ENCODE results near the gene OAT. TPM values are rescaled to one million over a fixed set of nuclear protein-coding genes. Genes with fewer than 3 reads are reported as not detected.

Gene OAT
- total RNA-seq, 1 experiment from 2014 or later: 67.9 TPM

GRCh38 chr10:124451276-124451675 lies 32.6 kb upstream of the OAT start:
- Histone ChIP-seq H4K20me1 (ENCODE audit: control insufficient read depth, insufficient read depth, insufficient read length) (no peaks in the 10 kb centered on the region), H2AFZ (ENCODE audit: low read length) (no peak overlapping the region), H3K14ac (ENCODE audit: insufficient read depth, low read length) (no peak overlapping the region), H3K9ac (ENCODE audit: extremely low read depth, insufficient read length, low read length) (no peak overlapping the region), H4K91ac (ENCODE audit: insufficient read length, low read depth, low read length) (no peak overlapping the region), H3K27me3 (ENCODE audit: insufficient read depth, low read length) (peaks cover 15% of the 10 kb centered on the region; the same call in 1 of the 2 replicates), H3K79me1 (ENCODE audit: insufficient read depth, low read depth, low read length, poor library complexity, severe bottlenecking) (no peaks in the 10 kb centered on the region), H4K8ac (replicated peaks; ENCODE audit: insufficient read length, low read depth, low read length) (no peak overlapping the region), H3K4me1 (ENCODE audit: insufficient read depth, low read length) (peaks cover 24% of the 10 kb centered on the region), H2BK12ac (ENCODE audit: insufficient read length, low read depth, low read length) (no peak overlapping the region), H3K23ac (ENCODE audit: insufficient read length, low read depth, low read length) (no peak overlapping the region), H2BK120ac (ENCODE audit: low read depth, low read length, poor library complexity, severe bottlenecking) (no peak overlapping the region), H3K4me2 (ENCODE audit: insufficient read depth, insufficient read length, low read length) (peak overlapping the region; percentile 72), H3K79me2 (ENCODE audit: insufficient read depth, low read length) (no peaks in the 10 kb centered on the region), H2AK5ac (ENCODE audit: insufficient read length, low read length) (no peak overlapping the region), H4K5ac (ENCODE audit: insufficient read length, low read depth, low read length) (no peak overlapping the region), H3T11ph (ENCODE audit: low read length) (no peak overlapping the region), H3K9me3 (ENCODE audit: control insufficient read depth, low read depth, low read length) (no peaks in the 10 kb centered on the region), H2BK5ac (ENCODE audit: insufficient read length, low read length) (no peak overlapping the region), H3K56ac (ENCODE audit: insufficient read length, low read depth, low read length) (no peak overlapping the region), H2BK15ac (ENCODE audit: low read depth, low read length) (no peak overlapping the region), H3K23me2 (ENCODE audit: insufficient read length, low read depth, low read length, poor library complexity, severe bottlenecking) (peaks cover 23% of the 10 kb centered on the region), H3K4ac (ENCODE audit: low read depth, low read length) (no peak overlapping the region), H3K18ac (ENCODE audit: insufficient read length, low read depth, low read length) (no peak overlapping the region), H3K27ac (ENCODE audit: insufficient read length, low read depth, low read length) (no peak overlapping the region), H2BK20ac (ENCODE audit: low read depth, low read length, poor library complexity, severe bottlenecking) (no peak overlapping the region)
- H3K4me3 Mint-ChIP-seq: peak overlapping the region; percentile 67 to 85
- peaks cover 67 to 73% of the 10 kb centered on the region in 2 experiments for H3K4me1 Mint-ChIP-seq
- peak overlapping the region in 2 of 3 experiments; percentile 30 to 91; a peak in 4 of 7 replicates for H3K27ac Mint-ChIP-seq
- WGBS (ENCODE audit: extremely low coverage, insufficient read length, low lambda C conversion rate): no CpG with 5 or more reads among the region's 6 CpGs
- H3K9me3 Mint-ChIP-seq: no peaks in the 10 kb centered on the region; a peak in 2 of 5 replicates
- peaks cover 74% of the 10 kb centered on the region for H3K27me3 Mint-ChIP-seq (ENCODE audit: low read depth)
- no peak for TF ChIP-seq CTCF (conservative IDR thresholded peaks at IDR 0.05)
- DNase-seq: peak; percentile 59
- peaks cover 0 to 9% (median 0%) of the 10 kb centered on the region in 3 experiments; a peak in 2 of 7 replicates for H3K36me3 Mint-ChIP-seq (ENCODE audit: insufficient read depth in 1 of 3, low read depth in 3 of 3)
